SK-N-SH (cell line): ENCODE measurements around the gene STK32C.

Source experiments
- CTCF ChIP-seq: fragments of 200-600 bp; sonication (generic); IDR thresholded peaks from 2 replicates; pipeline ENCODE4 v1.6.1; 2017; ENCODE audit warnings: antibody characterized with exemption, mild to moderate bottlenecking, moderate library complexity
- EP300 ChIP-seq, 2 experiments: IDR thresholded peaks; 2 replicates each; pipeline versions ENCODE4 v1.4.0 to v1.6.1; 2012; ENCODE audit warnings: borderline replicate concordance in 1 of 2, low read depth in 1 of 2, low read length in 1 of 2
- GABPA ChIP-seq: IDR thresholded peaks from 2 replicates; pipeline ENCODE4 v1.4.0; 2012; ENCODE audit warnings: low read depth, mild to moderate bottlenecking
- JUND ChIP-seq: IDR thresholded peaks from 2 replicates; pipeline ENCODE4 v1.4.0; 2012
- MAX ChIP-seq: IDR thresholded peaks from 2 replicates; pipeline ENCODE4 v1.4.0; 2012; ENCODE audit warnings: low read depth
- MXI1 ChIP-seq: IDR thresholded peaks from 2 replicates; pipeline ENCODE4 v1.6.1; 2012; ENCODE audit warnings: mild to moderate bottlenecking, low read depth, low read length, improper control_type of control experiment
- POLR2AphosphoS5 ChIP-seq: IDR thresholded peaks from 2 replicates; pipeline ENCODE4 v1.6.1; 2012; ENCODE audit warnings: low read depth, low read length
- RAD21 ChIP-seq: IDR thresholded peaks from 2 replicates; pipeline ENCODE4 v1.6.1; 2012; ENCODE audit warnings: mild to moderate bottlenecking, low read length
- REST ChIP-seq: IDR thresholded peaks from 2 replicates; pipeline ENCODE4 v1.6.1; 2012; ENCODE audit warnings: mild to moderate bottlenecking, low read depth, low read length, moderate library complexity
- SIN3A ChIP-seq: IDR thresholded peaks from 2 replicates; pipeline ENCODE4 v1.6.1; 2012; ENCODE audit warnings: low read depth, mild to moderate bottlenecking, low read length, moderate library complexity, borderline replicate concordance
- TCF12 ChIP-seq: IDR thresholded peaks from 2 replicates; pipeline ENCODE4 v1.4.0; 2012
- USF1 ChIP-seq: IDR thresholded peaks from 2 replicates; pipeline ENCODE4 v1.4.0; 2012; ENCODE audit warnings: low read depth, borderline replicate concordance
- USF2 ChIP-seq: fragments of 150-350 bp; IDR thresholded peaks from 2 replicates; pipeline ENCODE4 v1.6.1; 2017; ENCODE audit warnings: antibody characterized with exemption, low read length, low read depth, borderline replicate concordance
- YY1 ChIP-seq: IDR thresholded peaks from 2 replicates; pipeline ENCODE4 v1.4.0; 2012; ENCODE audit warnings: low read depth, mild to moderate bottlenecking

- TF ChIP-seq SIN3A (no peak), CTCF (no peak), TCF12 (no peak), JUND (no peak), MXI1 (no peak), USF2 (no peak), RAD21 (no peak), YY1 (no peak), POLR2AphosphoS5 (no peak), GABPA (no peak), REST (no peak), USF1 (no peak), EP300 (IDR thresholded peaks at IDR 0.05; ENCODE audit: borderline replicate concordance in 1 of 2, low read depth in 1 of 2, low read length in 1 of 2) (no peak), MAX (no peak)
Measured at GRCh38 chr10:132229096-132229495, 78.7 kb downstream of the STK32C start.
